C4-2B (cell line): ENCODE data around the gene OR51B6.

ENCODE experiments used
- CTCF ChIP-seq: fragments of 450-650 bp; conservative IDR thresholded peaks from 2 replicates; pipeline ENCODE4 v1.5.1; 2017; ENCODE audit warnings: mild to moderate bottlenecking
- ZFX ChIP-seq: fragments of 450-650 bp; IDR thresholded peaks from 2 replicates; pipeline ENCODE4 v1.6.1; 2017

GRCh38 chr11:5335170-5335569 is 16.1 kb upstream of the OR51B6 start:
- TF ChIP-seq CTCF, result no peak
- TF ChIP-seq ZFX, result no peak
